ENCODE data around the gene IBTK.
"Not testable (repeated sequence)": the region's sequence is repeated elsewhere in the genome, so short reads cannot be mapped to it uniquely, and the experiment has no call there.

IBTK gene

GRCh38 chr6:82246802-82247504, 591 bp downstream of the IBTK start:
- no peak for DNase-seq

- DNase-seq: no peak
Observed at GRCh38 chr6:82246370-82246769, 1.2 kb downstream of the IBTK start.

- DNase-seq: no peak
Observed at GRCh38 chr6:82245376-82245775, 2.2 kb downstream of the IBTK start.

GRCh38 chr6:82243884-82244283, 3.7 kb downstream of the IBTK start:
- DNase-seq: no peak

- no peak for DNase-seq
Observed at GRCh38 chr6:82240186-82240585, 7.4 kb downstream of the IBTK start.

GRCh38 chr6:82239597-82239996, 7.9 kb downstream of the IBTK start:
- no peak for DNase-seq

GRCh38 chr6:82237013-82237412, 10.5 kb downstream of the IBTK start:
- DNase-seq: no peak

- no peak for DNase-seq
Observed at GRCh38 chr6:82227770-82228169, 19.8 kb downstream of the IBTK start.

- DNase-seq: no peak
Observed at GRCh38 chr6:82220167-82220566, 27.4 kb downstream of the IBTK start.

- no peak for DNase-seq
Observed at GRCh38 chr6:82217018-82217586, 30.4 kb downstream of the IBTK start.

GRCh38 chr6:82216549-82216948, 31.0 kb downstream of the IBTK start:
- no peak for DNase-seq

- no peak for DNase-seq
Observed at GRCh38 chr6:82211326-82211725, 36.2 kb downstream of the IBTK start.

GRCh38 chr6:82208913-82209312, 38.6 kb downstream of the IBTK start:
- DNase-seq: no peak

- no peak for DNase-seq
Observed at GRCh38 chr6:82205930-82206392, 41.6 kb downstream of the IBTK start.

- DNase-seq: no peak
Observed at GRCh38 chr6:82204020-82204419, 43.5 kb downstream of the IBTK start.

- DNase-seq: no peak
Observed at GRCh38 chr6:82197784-82198183, 49.8 kb downstream of the IBTK start.

GRCh38 chr6:82197245-82197644, 50.3 kb downstream of the IBTK start:
- not testable (repeated sequence) for DNase-seq

- no peak for DNase-seq
Observed at GRCh38 chr6:82196161-82196560, 51.4 kb downstream of the IBTK start.

GRCh38 chr6:82195619-82196018, 51.9 kb downstream of the IBTK start:
- no peak for DNase-seq

- no peak for DNase-seq
Observed at GRCh38 chr6:82185948-82186535, 61.5 kb downstream of the IBTK start.

GRCh38 chr6:82183642-82184282, 63.8 kb downstream of the IBTK start:
- no peak for DNase-seq

GRCh38 chr6:82182756-82183155, 64.8 kb downstream of the IBTK start:
- DNase-seq: no peak

- no peak for DNase-seq
Observed at GRCh38 chr6:82179415-82179814, 68.1 kb downstream of the IBTK start.

GRCh38 chr6:82178759-82179112, 68.8 kb downstream of the IBTK start:
- DNase-seq: no peak
